ENCODE data around the gene SEPTIN10. TPM values are rescaled to one million over a fixed set of nuclear protein-coding genes. Genes with fewer than 3 reads are reported as not detected.
A peak's percentile ranks its signal among the peaks of the same experiment; 100 is the strongest.

Gene SEPTIN10
- polyA plus RNA-seq, 1 donor from 2014 or later: 7.4 TPM

GRCh38 chr2:109615637-109616144 is 1.9 kb upstream of the SEPTIN10 start:
- Histone ChIP-seq H2AFZ (ENCODE audit: low read depth, low read length) (no peak overlapping the region), H3F3A (ENCODE audit: insufficient read depth, low read length, poor library complexity, severe bottlenecking) (no peaks in the 10 kb centered on the region), H3K9me3 (ENCODE audit: low read length) (no peaks in the 10 kb centered on the region), H4K20me1 (ENCODE audit: insufficient read depth) (no peaks in the 10 kb centered on the region), H3K36me3 (ENCODE audit: insufficient read depth, low read length) (no peaks in the 10 kb centered on the region), H3K27me3 (ENCODE audit: insufficient read depth, low read depth, low read length) (peaks cover 6% of the 10 kb centered on the region), H3K9me2 (ENCODE audit: insufficient read depth, low read length) (no peaks in the 10 kb centered on the region), H3K27ac (ENCODE audit: low read length) (no peak overlapping the region), H3K4me2 (ENCODE audit: low read length) (no peak overlapping the region), H3K79me2 (replicated peaks; ENCODE audit: insufficient read depth, low read length) (peaks cover 29% of the 10 kb centered on the region), H3K4me3 (ENCODE audit: low read length) (peak overlapping the region; percentile 85), H3K9ac (ENCODE audit: low read length) (no peak overlapping the region)
- no peak for TF ChIP-seq TAF1 (IDR thresholded peaks at IDR 0.05; ENCODE audit: low read depth)
- TF ChIP-seq EP300 (conservative IDR thresholded peaks at IDR 0.05; ENCODE audit: poor library complexity, severe bottlenecking): no peak
- no peak for TF ChIP-seq MXI1 (conservative IDR thresholded peaks at IDR 0.05; ENCODE audit: poor library complexity, severe bottlenecking)
- no peak for TF ChIP-seq CTCF (IDR thresholded peaks at IDR 0.05; ENCODE audit: poor library complexity, severe bottlenecking)
- TF ChIP-seq RAD21 (conservative IDR thresholded peaks at IDR 0.05): no peak
- TF ChIP-seq REST (IDR thresholded peaks at IDR 0.05; ENCODE audit: borderline replicate concordance): no peak
- TF ChIP-seq POLR2AphosphoS5 (IDR thresholded peaks at IDR 0.05): no peak
- no peak for TF ChIP-seq EZH2 (IDR thresholded peaks at IDR 0.05; ENCODE audit: borderline replicate concordance, insufficient read depth, low read length, poor library complexity, severe bottlenecking)
- no peak for TF ChIP-seq SMC3 (conservative IDR thresholded peaks at IDR 0.05; ENCODE audit: poor library complexity)

GRCh38 chr2:109614715-109615636 is 1.2 kb upstream of the SEPTIN10 start:
- peak overlapping the region; percentile 75 for H3K9ac ChIP-seq (ENCODE audit: low read length)
- H3K9me3 ChIP-seq (ENCODE audit: low read length): no peaks in the 10 kb centered on the region
- H3K4me3 ChIP-seq (ENCODE audit: low read length): peak overlapping the region; percentile 85
- H3K9me2 ChIP-seq (ENCODE audit: insufficient read depth, low read length): no peaks in the 10 kb centered on the region
- H3F3A ChIP-seq (ENCODE audit: insufficient read depth, low read length, poor library complexity, severe bottlenecking): no peaks in the 10 kb centered on the region
- TF ChIP-seq SMC3 (conservative IDR thresholded peaks at IDR 0.05; ENCODE audit: poor library complexity) (no peak), TAF1 (IDR thresholded peaks at IDR 0.05; ENCODE audit: low read depth) (no peak), MXI1 (conservative IDR thresholded peaks at IDR 0.05; ENCODE audit: poor library complexity, severe bottlenecking) (no peak), EP300 (conservative IDR thresholded peaks at IDR 0.05; ENCODE audit: poor library complexity, severe bottlenecking) (no peak)
- H3K27me3 ChIP-seq (ENCODE audit: insufficient read depth, low read depth, low read length): peaks cover 6% of the 10 kb centered on the region
- no peak overlapping the region for H2AFZ ChIP-seq (ENCODE audit: low read depth, low read length)
- H3K36me3 ChIP-seq (ENCODE audit: insufficient read depth, low read length): no peaks in the 10 kb centered on the region
- H3K27ac ChIP-seq (ENCODE audit: low read length): peak overlapping the region; percentile 8
- peaks cover 33% of the 10 kb centered on the region for H3K79me2 ChIP-seq (replicated peaks; ENCODE audit: insufficient read depth, low read length)
- no peaks in the 10 kb centered on the region for H4K20me1 ChIP-seq (ENCODE audit: insufficient read depth)
- H3K4me2 ChIP-seq (ENCODE audit: low read length): no peak overlapping the region
